HG03520 (cell line): Measurements from ENCODE around the gene POLR3F.
"Not testable (repeated sequence)": the region's sequence is repeated elsewhere in the genome, so short reads cannot be mapped to it uniquely, and the experiment has no call there.

Experiments
- ATAC-seq: cut with Tn5 transposase; IDR thresholded peaks from one replicate; pipeline ENCODE4 v1.9.1; 2021; ENCODE audit warnings: mild to moderate bottlenecking, moderate library complexity; ENCODE audit not compliant: unreplicated experiment

POLR3F gene

GRCh38 chr20:18466894-18467730 is at the start of gene POLR3F, which contains the start of gene DZANK1:
TSS of gene POLR3F (plus strand) at chr20:18467390. CDS start at chr20:18467507, 117 bp downstream.
TSS of gene DZANK1 (minus strand) at chr20:18467030. CDS start at chr20:18465358, 1,672 bp downstream.
- ATAC-seq, result peak; percentile 96

- no peak for ATAC-seq
These were observed 45.6 kb upstream of the POLR3F start for GRCh38 chr20:18421608-18422007.

- ATAC-seq, result no peak
These were observed 40.0 kb upstream of the POLR3F start for GRCh38 chr20:18427214-18427613.

GRCh38 chr20:18428490-18429173 is 38.6 kb upstream of the POLR3F start:
- no peak for ATAC-seq

- ATAC-seq, result no peak
These were observed 36.9 kb upstream of the POLR3F start for GRCh38 chr20:18430172-18430826.

- ATAC-seq, result no peak
These were observed 36.0 kb upstream of the POLR3F start for GRCh38 chr20:18431206-18431605.

GRCh38 chr20:18436847-18437246 is 30.3 kb upstream of the POLR3F start:
- ATAC-seq, result no peak

GRCh38 chr20:18440403-18440802 is 26.8 kb upstream of the POLR3F start:
- no peak for ATAC-seq

- no peak for ATAC-seq
These were observed 23.3 kb upstream of the POLR3F start for GRCh38 chr20:18443886-18444285.

- ATAC-seq, result no peak
These were observed 10.6 kb upstream of the POLR3F start for GRCh38 chr20:18456600-18456999.

GRCh38 chr20:18465536-18466200 is 1.5 kb upstream of the POLR3F start:
- ATAC-seq, result no peak

GRCh38 chr20:18466574-18466893 is 656 bp upstream of the POLR3F start:
- peak; percentile 7 for ATAC-seq

GRCh38 chr20:18477218-18477617 is 10.0 kb downstream of the POLR3F start:
- ATAC-seq, result no peak

- ATAC-seq, result no peak
These were observed 10.6 kb downstream of the POLR3F start for GRCh38 chr20:18477821-18478220.

GRCh38 chr20:18481596-18481995 is 14.4 kb downstream of the POLR3F start:
- no peak for ATAC-seq

- no peak for ATAC-seq
These were observed 21.1 kb downstream of the POLR3F start for GRCh38 chr20:18488301-18488700.

GRCh38 chr20:18496042-18496441 is 28.9 kb downstream of the POLR3F start:
- ATAC-seq, result no peak

- ATAC-seq, result peak; percentile 97
These were observed 29.8 kb downstream of the POLR3F start, which contains the start of gene RBBP9 for GRCh38 chr20:18496740-18497592. TSS of gene RBBP9 (minus strand) at chr20:18497225. CDS start at chr20:18497167, 58 bp downstream.

- ATAC-seq, result no peak
These were observed 30.4 kb downstream of the POLR3F start for GRCh38 chr20:18497603-18498002.

- ATAC-seq, result not testable (repeated sequence)
These were observed 34.5 kb downstream of the POLR3F start for GRCh38 chr20:18501672-18502071.
